K562 (cell line): ENCODE results near the gene TTC31. TPM values are rescaled to one million over a fixed set of nuclear protein-coding genes. Genes with fewer than 3 reads are reported as not detected.

Experiments
- ATAC-seq: fragments of 200-7000 bp; cut with Tn5 transposase; 3 replicates; pipeline ENCODE4 v1.9.1; 2020; ENCODE audit warnings: moderate library complexity
- BruUV-seq: library from RNA; stranded (reverse); fragments of 400-500 nt; replicated peaks from 2 replicates; lab custom pipeline; 2021; lab: Mats Ljungman, UMichigan
- CTCF ChIA-PET: fragments of 300-600 bp; formaldehyde crosslinking; extraction: SDS; loops from one replicate; lab custom pipeline; 2021; ENCODE audit warnings: low intra/inter-chr PET ratio; lab: Yijun Ruan, JAX
- POLR2A ChIA-PET: fragments of 300-600, 350-650 bp; sonication (Branson Sonifier 250); formaldehyde crosslinking; extraction: SDS; loops from one replicate; lab custom pipeline; 2021; ENCODE audit warnings: antibody characterized with exemption, inconsistent platforms; lab: Yijun Ruan, JAX
- DNase-seq, 4 experiments: peaks; one replicate each; pipeline versions ENCODE4 v3.0.0 to v3.0.0-alpha.2; 2011 to 2018; ENCODE audit warnings: low spot score in 3 of 4, mixed read lengths in 3 of 4; ENCODE audit errors: extremely low read depth in 1 of 4
- FAIRE-seq: peaks from 2 replicates; lab custom pipeline; 2011; peaks lifted over from hg19 to GRCh38; lab: Jason Lieb, UNC
- H2AFZ ChIP-seq: 2 replicates; pipeline ENCODE4 v1.6.0; 2011; ENCODE audit warnings: low read depth, low read length, control low read depth, inconsistent platforms
- H3K27ac ChIP-seq: fragments of 200-600 bp; 3 replicates; pipeline ENCODE4 v1.8.0; 2011; ENCODE audit warnings: low read depth, mild to moderate bottlenecking, control low read depth, inconsistent platforms, low read length, moderate library complexity, mixed read lengths; ENCODE audit errors: extremely low read depth
- H3K27me3 ChIP-seq, 2 experiments: fragments of 300-600 bp in 1 of 2; 2 replicates in 1 of 2; 3 replicates in 1 of 2; pipeline versions ENCODE4 v1.6.0 to v1.8.0; 2011; ENCODE audit warnings: inconsistent platforms in 2 of 2, low read length in 2 of 2, mild to moderate bottlenecking in 1 of 2, mixed read lengths in 1 of 2, moderate library complexity in 1 of 2; ENCODE audit not compliant: control insufficient read depth in 2 of 2, insufficient read depth in 2 of 2
- H3K36me3 ChIP-seq: fragments of 300-600 bp; 3 replicates; pipeline ENCODE4 v1.8.0; 2011; ENCODE audit warnings: mild to moderate bottlenecking, low read length, inconsistent platforms; ENCODE audit not compliant: control insufficient read depth, insufficient read depth
- H3K4me1 ChIP-seq, 2 experiments: fragments of 200-600 bp in 1 of 2; replicated peaks in 1 of 2; 2 replicates in 1 of 2; 3 replicates in 1 of 2; pipeline versions ENCODE4 v1.5.1 to v1.8.0; 2011; ENCODE audit warnings: inconsistent platforms in 2 of 2, low read length in 2 of 2, mild to moderate bottlenecking in 1 of 2, mixed read lengths in 1 of 2, moderate library complexity in 1 of 2; ENCODE audit not compliant: control insufficient read depth in 2 of 2, insufficient read depth in 2 of 2
- H3K4me2 ChIP-seq: 2 replicates; pipeline ENCODE4 v1.6.1; 2011; ENCODE audit warnings: low read length, control low read depth, inconsistent platforms, mixed read lengths; ENCODE audit not compliant: insufficient read depth
- H3K4me3 ChIP-seq: fragments of 200-600 bp; sonication (generic), shearing (Covaris generic); 2 replicates; pipeline ENCODE4 v1.5.1; 2016; ENCODE audit warnings: control low read depth, inconsistent platforms
- H3K79me2 ChIP-seq: fragments of 200-600 bp; 3 replicates; pipeline ENCODE4 v1.8.0; 2011; ENCODE audit warnings: low read length, inconsistent platforms; ENCODE audit not compliant: control insufficient read depth, insufficient read depth
- H3K9ac ChIP-seq, 2 experiments: 2 replicates each; pipeline versions ENCODE4 v1.6.0 to v1.6.1; 2011; ENCODE audit warnings: low read depth in 2 of 2, low read length in 2 of 2, control low read depth in 1 of 2, inconsistent platforms in 1 of 2, mild to moderate bottlenecking in 1 of 2, mixed read lengths in 1 of 2; ENCODE audit not compliant: insufficient read depth in 1 of 2
- H3K9me1 ChIP-seq: one replicate; pipeline ENCODE4 v1.6.0; 2011; ENCODE audit warnings: inconsistent platforms, mild to moderate bottlenecking, low read length, moderate library complexity; ENCODE audit not compliant: control insufficient read depth, insufficient read depth
- H3K9me3 ChIP-seq: replicated peaks from 2 replicates; pipeline ENCODE4 v1.5.1; 2011; ENCODE audit warnings: low read depth, low read length, inconsistent platforms; ENCODE audit not compliant: control insufficient read depth, insufficient read depth
- H4K20me1 ChIP-seq: replicated peaks from 2 replicates; pipeline ENCODE4 v1.6.1; 2011; ENCODE audit warnings: low read length, inconsistent platforms, mixed read lengths; ENCODE audit not compliant: control insufficient read depth, insufficient read depth
- BRD4 ChIP-seq: fragments of 200-600 bp; sonication (generic); IDR thresholded peaks from 2 replicates; pipeline ENCODE4 v1.6.1; 2017; ENCODE audit warnings: inconsistent platforms
- JUN ChIP-seq, 2 experiments: sonication (generic) in 1 of 2; formaldehyde crosslinking in 1 of 2; IDR thresholded peaks; 2 replicates each; pipeline versions ENCODE4 v1.6.1 to v1.8.0; 2012 to 2022; ENCODE audit warnings: borderline replicate concordance in 2 of 2, mild to moderate bottlenecking in 2 of 2, improper control_type of control experiment in 1 of 2, low read depth in 1 of 2, low read length in 1 of 2, missing genetic modification reagents in 1 of 2
- L3MBTL2 ChIP-seq: fragments of 450-650 bp; IDR thresholded peaks from 2 replicates; pipeline ENCODE4 v1.6.1; 2016; ENCODE audit warnings: mild to moderate bottlenecking, moderate library complexity
- ZNF551 ChIP-seq: fragments of 250-450 bp; sonication (Bioruptor Pico); IDR thresholded peaks from 2 replicates; pipeline ENCODE4 v1.5.0; 2021; ENCODE audit warnings: mild to moderate bottlenecking, moderate library complexity
- ZSCAN32 ChIP-seq: fragments of 450-650 bp; formaldehyde crosslinking; IDR thresholded peaks from 2 replicates; pipeline ENCODE4 v1.4.0; 2020; ENCODE audit warnings: mild to moderate bottlenecking, moderate library complexity
- WGBS: fragments of 100-300 bp; shearing (Covaris generic); methylation state at CpG from one replicate; pipeline ENCODE4 v1.1.6; 2016; ENCODE audit warnings: low coverage, mixed read lengths; ENCODE audit not compliant: insufficient coverage; ENCODE audit errors: missing lambda C conversion rate; 5-methylcytosine and 5-hydroxymethylcytosine counted together
- in situ Hi-C: fragments of 300-500 bp; cut with MboI; formaldehyde crosslinking; loops from 4 replicates; pipeline ENCODE4 v1.15.0; 2018; ENCODE audit warnings: inconsistent platforms, mixed read lengths
- intact Hi-C: fragments of 100-400 bp; cut with micrococcal nuclease; formaldehyde crosslinking; loops from 2 replicates; pipeline ENCODE4 v1.14.2; 2022
- polyA plus RNA-seq, 8 experiments: library from polyadenylated mRNA; depleted of rRNA in 4 of 8; stranded (reverse) in 5 of 8; unstranded in 3 of 8; fragments of >200 nt; fragmentation: Nextera tagmentation in 2 of 8; fragmentation: Illumina TruSeq in 1 of 8; extraction: Ambion mirVana in 2 of 8; extraction: Trizol in 1 of 8; gene quantifications; 2 replicates each; pipeline versions ENCODE4 v1.2.1 to v1.2.3, GENCODE V29; 2011 to 2014; ENCODE audit warnings: inconsistent platforms in 1 of 8, missing spikeins in 1 of 8
- total RNA-seq, 7 experiments: library from RNA; depleted of rRNA in 6 of 7; stranded (reverse); fragments of >200 nt in 6 of 7; fragmentation: Illumina TruSeq in 2 of 7; extraction: Trizol in 2 of 7; gene quantifications; 2 replicates each; pipeline versions ENCODE4 v1.2.1 to v1.2.3, GENCODE V29; 2011 to 2021; ENCODE audit warnings: low replicate concordance in 1 of 7

TTC31 gene
- total and polyA plus RNA-seq, 9 of the 15 experiments (the other 6 are each of a cell fraction or from before 2014, with no cell fraction given), result 4.7 to 30.5 (median 15.9) TPM

GRCh38 chr2:74524005-74524404 lies 41.1 kb downstream of the TTC31 start:
- FAIRE-seq (no peak), ATAC-seq (no peak), DNase-seq (no peak)
- Histone ChIP-seq H3K27ac (no peak overlapping the region), H3K36me3 (peaks cover 35% of the 10 kb centered on the region), H3K9ac (no peak overlapping the region), H4K20me1 (peaks cover 2% of the 10 kb centered on the region; the same call in 1 of the 2 replicates), H3K9me3 (no peaks in the 10 kb centered on the region), H3K27me3 (no peaks in the 10 kb centered on the region), H3K4me3 (no peak overlapping the region), H3K9me1 (no peaks in the 10 kb centered on the region), H3K4me1 (peaks cover 9 to 12% of the 10 kb centered on the region in 2 experiments), H3K4me2 (no peak overlapping the region), H2AFZ (no peak overlapping the region), H3K79me2 (peaks cover 24% of the 10 kb centered on the region)
- WGBS, result 70% methylated on average over 9 of the region's 9 CpGs
- intact Hi-C loops, result no loop called here
- no TSS peak for BruUV-seq
- POLR2A ChIA-PET, result interaction anchor here (1.2 kb wide), 1 partner anchor 13 kb away, joined by 5 read pairs; no protein-coding TSS in a partner anchor
- TF ChIP-seq JUN (IDR thresholded peaks at IDR 0.05; ENCODE audit: borderline replicate concordance, low read depth, low read length) (no peak), JUN (CRISPR knock-in tag; IDR thresholded peaks at IDR 0.05; ENCODE audit: borderline replicate concordance) (no peak), ZNF551 (CRISPR knock-in tag) (no peak), BRD4 (no peak), ZSCAN32 (CRISPR knock-in tag) (no peak), L3MBTL2 (no peak)
- in situ Hi-C loops, result no loop called here
- CTCF ChIA-PET, result no interaction called here
